ENCODE measurements around the gene TMPRSS7.

- TF ChIP-seq CTCF (IDR thresholded peaks at IDR 0.05), result no peak
- no peak for TF ChIP-seq EP300 (IDR thresholded peaks at IDR 0.05; ENCODE audit: low read depth)
Measured at GRCh38 chr3:112095731-112096130, 61.2 kb downstream of the TMPRSS7 start.

Measured in transverse colon (tissue), 3 donors.